ENCODE measurements around the gene AICDA. TPM values are rescaled to one million over a fixed set of nuclear protein-coding genes. Genes with fewer than 3 reads are reported as not detected.

The AICDA gene
- total RNA-seq, 2 donors from 2014 or later = not detected

- WGBS, 2 donors = 64 to 68% methylated on average over 3 of the region's 3 CpGs
- intact Hi-C loops (cut with DNase I) = no loop called here
- Histone ChIP-seq H3K4me1 (no peaks in the 10 kb centered on the region), H3K36me3 (replicated peaks in 1 of 2; ENCODE audit: insufficient read depth in 1 of 2, low read depth in 2 of 2) (no peaks in the 10 kb centered on the region), H3K9me3 (peaks cover 0 to 13% (median 0%) of the 10 kb centered on the region in 3 donors), H3K27ac (no peak overlapping the region), H3K4me3 (no peak overlapping the region), H3K27me3 (no peaks in the 10 kb centered on the region)
- ATAC-seq (no peak), DNase-seq (no peak)
- TF ChIP-seq CTCF (IDR thresholded peaks at IDR 0.05) = no peak
- TF ChIP-seq POLR2A (IDR thresholded peaks at IDR 0.05) = no peak
Measured at GRCh38 chr12:8563356-8563755, 49.3 kb downstream of the AICDA start.

- H3K36me3 ChIP-seq (replicated peaks in 1 of 2; ENCODE audit: insufficient read depth in 1 of 2, low read depth in 2 of 2) = no peaks in the 10 kb centered on the region
- DNase-seq = no peak
- TF ChIP-seq CTCF (IDR thresholded peaks at IDR 0.05) (no peak), POLR2A (IDR thresholded peaks at IDR 0.05) (no peak)
- intact Hi-C loops (cut with DNase I) = no loop called here
- no peak for ATAC-seq
- H3K27me3 ChIP-seq = no peaks in the 10 kb centered on the region
- H3K4me1 ChIP-seq = no peaks in the 10 kb centered on the region
- WGBS, 2 donors = 90 to 92% methylated on average over 6 of the region's 6 CpGs
- H3K27ac ChIP-seq = no peak overlapping the region
- H3K4me3 ChIP-seq = no peak overlapping the region
- H3K9me3 ChIP-seq = peaks cover 0 to 5% (median 0%) of the 10 kb centered on the region in 3 donors
Measured at GRCh38 chr12:8562310-8562709, 50.3 kb downstream of the AICDA start.

- H3K27ac ChIP-seq = no peak overlapping the region
- no peak overlapping the region for H3K4me3 ChIP-seq
- H3K9me3 ChIP-seq = no peaks in the 10 kb centered on the region
- H3K36me3 ChIP-seq (replicated peaks in 1 of 2; ENCODE audit: insufficient read depth in 1 of 2, low read depth in 2 of 2) = no peaks in the 10 kb centered on the region
- intact Hi-C loops (cut with DNase I) = no loop called here
- no peak for ATAC-seq
- no peaks in the 10 kb centered on the region for H3K4me1 ChIP-seq
- TF ChIP-seq POLR2A (IDR thresholded peaks at IDR 0.05) (no peak), CTCF (IDR thresholded peaks at IDR 0.05) (no peak)
- 33 to 36% methylated on average over 4 of the region's 4 CpGs for WGBS, 2 donors
- no peaks in the 10 kb centered on the region for H3K27me3 ChIP-seq
- DNase-seq = no peak
Measured at GRCh38 chr12:8561011-8561410, 51.6 kb downstream of the AICDA start.

GRCh38 chr12:8559676-8560075 lies 53.0 kb downstream of the AICDA start:
- intact Hi-C loops (cut with DNase I) = no loop called here
- ATAC-seq = no peak
- TF ChIP-seq CTCF (IDR thresholded peaks at IDR 0.05) (no peak), POLR2A (IDR thresholded peaks at IDR 0.05) (no peak)

GRCh38 chr12:8556531-8557097 lies 56.0 kb downstream of the AICDA start:
- TF ChIP-seq CTCF (IDR thresholded peaks at IDR 0.05) = no peak
- no peak for TF ChIP-seq POLR2A (IDR thresholded peaks at IDR 0.05)
- WGBS, 2 donors = 60 to 65% methylated on average over 2 of the region's 2 CpGs
- no peaks in the 10 kb centered on the region for H3K9me3 ChIP-seq
- no peaks in the 10 kb centered on the region for H3K27me3 ChIP-seq
- intact Hi-C loops (cut with DNase I) = no loop called here
- ATAC-seq (no peak), DNase-seq (no peak)
- no peak overlapping the region for H3K4me3 ChIP-seq
- H3K4me1 ChIP-seq = no peaks in the 10 kb centered on the region
- H3K36me3 ChIP-seq (replicated peaks in 1 of 2; ENCODE audit: insufficient read depth in 1 of 2, low read depth in 2 of 2) = no peaks in the 10 kb centered on the region
- H3K27ac ChIP-seq = no peak overlapping the region

More at GRCh38 chr12:8559676-8560075, 53.0 kb downstream of the AICDA start:
- Histone ChIP-seq H3K36me3 (replicated peaks in 1 of 2; ENCODE audit: insufficient read depth in 1 of 2, low read depth in 2 of 2) (no peaks in the 10 kb centered on the region), H3K27me3 (no peaks in the 10 kb centered on the region), H3K4me1 (no peaks in the 10 kb centered on the region), H3K27ac (no peak overlapping the region), H3K4me3 (no peak overlapping the region), H3K9me3 (no peaks in the 10 kb centered on the region)
- no peak for DNase-seq
- 70 to 75% methylated on average over 11 of the region's 11 CpGs for WGBS, 2 donors
